K562 (cell line): ENCODE results near the gene UBE2N. TPM values are rescaled to one million over a fixed set of nuclear protein-coding genes. Genes with fewer than 3 reads are reported as not detected.

Source experiments
- ATAC-seq: fragments of 200-7000 bp; cut with Tn5 transposase; 3 replicates; pipeline ENCODE4 v1.9.1; 2020; ENCODE audit warnings: moderate library complexity
- BruUV-seq: library from RNA; stranded (reverse); fragments of 400-500 nt; replicated peaks from 2 replicates; lab custom pipeline; 2021; lab: Mats Ljungman, UMichigan
- CTCF ChIA-PET: fragments of 300-600 bp; formaldehyde crosslinking; extraction: SDS; loops from one replicate; lab custom pipeline; 2021; ENCODE audit warnings: low intra/inter-chr PET ratio; lab: Yijun Ruan, JAX
- POLR2A ChIA-PET: fragments of 300-600, 350-650 bp; sonication (Branson Sonifier 250); formaldehyde crosslinking; extraction: SDS; loops from one replicate; lab custom pipeline; 2021; ENCODE audit warnings: antibody characterized with exemption, inconsistent platforms; lab: Yijun Ruan, JAX
- DNase-seq, 4 experiments: peaks; one replicate each; pipeline versions ENCODE4 v3.0.0 to v3.0.0-alpha.2; 2011 to 2018; ENCODE audit warnings: low spot score in 3 of 4, mixed read lengths in 3 of 4; ENCODE audit errors: extremely low read depth in 1 of 4
- FAIRE-seq: peaks from 2 replicates; lab custom pipeline; 2011; peaks lifted over from hg19 to GRCh38; lab: Jason Lieb, UNC
- H2AFZ ChIP-seq: 2 replicates; pipeline ENCODE4 v1.6.0; 2011; ENCODE audit warnings: low read depth, low read length, control low read depth, inconsistent platforms
- H3K27ac ChIP-seq: fragments of 200-600 bp; 3 replicates; pipeline ENCODE4 v1.8.0; 2011; ENCODE audit warnings: low read depth, mild to moderate bottlenecking, control low read depth, inconsistent platforms, low read length, moderate library complexity, mixed read lengths; ENCODE audit errors: extremely low read depth
- H3K27me3 ChIP-seq, 2 experiments: fragments of 300-600 bp in 1 of 2; 2 replicates in 1 of 2; 3 replicates in 1 of 2; pipeline versions ENCODE4 v1.6.0 to v1.8.0; 2011; ENCODE audit warnings: inconsistent platforms in 2 of 2, low read length in 2 of 2, mild to moderate bottlenecking in 1 of 2, mixed read lengths in 1 of 2, moderate library complexity in 1 of 2; ENCODE audit not compliant: control insufficient read depth in 2 of 2, insufficient read depth in 2 of 2
- H3K36me3 ChIP-seq: fragments of 300-600 bp; 3 replicates; pipeline ENCODE4 v1.8.0; 2011; ENCODE audit warnings: mild to moderate bottlenecking, low read length, inconsistent platforms; ENCODE audit not compliant: control insufficient read depth, insufficient read depth
- H3K4me1 ChIP-seq, 2 experiments: fragments of 200-600 bp in 1 of 2; replicated peaks in 1 of 2; 2 replicates in 1 of 2; 3 replicates in 1 of 2; pipeline versions ENCODE4 v1.5.1 to v1.8.0; 2011; ENCODE audit warnings: inconsistent platforms in 2 of 2, low read length in 2 of 2, mild to moderate bottlenecking in 1 of 2, mixed read lengths in 1 of 2, moderate library complexity in 1 of 2; ENCODE audit not compliant: control insufficient read depth in 2 of 2, insufficient read depth in 2 of 2
- H3K4me2 ChIP-seq: 2 replicates; pipeline ENCODE4 v1.6.1; 2011; ENCODE audit warnings: low read length, control low read depth, inconsistent platforms, mixed read lengths; ENCODE audit not compliant: insufficient read depth
- H3K4me3 ChIP-seq: fragments of 200-600 bp; sonication (generic), shearing (Covaris generic); 2 replicates; pipeline ENCODE4 v1.5.1; 2016; ENCODE audit warnings: control low read depth, inconsistent platforms
- H3K79me2 ChIP-seq: fragments of 200-600 bp; 3 replicates; pipeline ENCODE4 v1.8.0; 2011; ENCODE audit warnings: low read length, inconsistent platforms; ENCODE audit not compliant: control insufficient read depth, insufficient read depth
- H3K9ac ChIP-seq, 2 experiments: 2 replicates each; pipeline versions ENCODE4 v1.6.0 to v1.6.1; 2011; ENCODE audit warnings: low read depth in 2 of 2, low read length in 2 of 2, control low read depth in 1 of 2, inconsistent platforms in 1 of 2, mild to moderate bottlenecking in 1 of 2, mixed read lengths in 1 of 2; ENCODE audit not compliant: insufficient read depth in 1 of 2
- H3K9me1 ChIP-seq: one replicate; pipeline ENCODE4 v1.6.0; 2011; ENCODE audit warnings: inconsistent platforms, mild to moderate bottlenecking, low read length, moderate library complexity; ENCODE audit not compliant: control insufficient read depth, insufficient read depth
- H3K9me3 ChIP-seq: replicated peaks from 2 replicates; pipeline ENCODE4 v1.5.1; 2011; ENCODE audit warnings: low read depth, low read length, inconsistent platforms; ENCODE audit not compliant: control insufficient read depth, insufficient read depth
- H4K20me1 ChIP-seq: replicated peaks from 2 replicates; pipeline ENCODE4 v1.6.1; 2011; ENCODE audit warnings: low read length, inconsistent platforms, mixed read lengths; ENCODE audit not compliant: control insufficient read depth, insufficient read depth
- CAMTA2 ChIP-seq: fragments of 250-450 bp; sonication (Bioruptor Pico); conservative IDR thresholded peaks from 2 replicates; pipeline ENCODE4 v1.5.1; 2022
- CREB5 ChIP-seq: fragments of 250-450 bp; sonication (Bioruptor Pico); IDR thresholded peaks from 2 replicates; pipeline ENCODE4 v1.5.0; 2020; ENCODE audit warnings: mild to moderate bottlenecking
- FOXJ3 ChIP-seq: sonication (generic); formaldehyde crosslinking; IDR thresholded peaks from 2 replicates; pipeline ENCODE4 v1.4.0; 2020; ENCODE audit warnings: mild to moderate bottlenecking, missing genetic modification reagents
- KDM4B ChIP-seq, 2 experiments: fragments of 450-650 bp in 1 of 2; sonication (generic) in 1 of 2; IDR thresholded peaks; 2 replicates each; pipeline ENCODE4 v1.6.1; 2016 to 2017; ENCODE audit warnings: borderline replicate concordance in 2 of 2, antibody characterized with exemption in 1 of 2, low read depth in 1 of 2, mild to moderate bottlenecking in 1 of 2
- MCM2 ChIP-seq: fragments of 450-650 bp; IDR thresholded peaks from 2 replicates; pipeline ENCODE4 v1.6.1; 2017; ENCODE audit warnings: low read depth, mild to moderate bottlenecking
- SMAD1 ChIP-seq: fragments of 150-350 bp; IDR thresholded peaks from 2 replicates; pipeline ENCODE4 v1.6.1; 2014; ENCODE audit warnings: low read length, low read depth; ENCODE audit not compliant: partially characterized antibody
- ZNF232 ChIP-seq: sonication (generic); formaldehyde crosslinking; IDR thresholded peaks from 2 replicates; pipeline ENCODE4 v1.8.0; 2022; ENCODE audit warnings: mild to moderate bottlenecking, missing genetic modification reagents
- ZNF311 ChIP-seq: fragments of 250-450 bp; sonication (Bioruptor Pico); IDR thresholded peaks from 2 replicates; pipeline ENCODE4 v1.4.0; 2020; ENCODE audit warnings: mild to moderate bottlenecking, moderate library complexity
- WGBS: fragments of 100-300 bp; shearing (Covaris generic); methylation state at CpG from one replicate; pipeline ENCODE4 v1.1.6; 2016; ENCODE audit warnings: low coverage, mixed read lengths; ENCODE audit not compliant: insufficient coverage; ENCODE audit errors: missing lambda C conversion rate; 5-methylcytosine and 5-hydroxymethylcytosine counted together
- in situ Hi-C: fragments of 300-500 bp; cut with MboI; formaldehyde crosslinking; loops from 4 replicates; pipeline ENCODE4 v1.15.0; 2018; ENCODE audit warnings: inconsistent platforms, mixed read lengths
- intact Hi-C: fragments of 100-400 bp; cut with micrococcal nuclease; formaldehyde crosslinking; loops from 2 replicates; pipeline ENCODE4 v1.14.2; 2022
- polyA plus RNA-seq, 8 experiments: library from polyadenylated mRNA; depleted of rRNA in 4 of 8; stranded (reverse) in 5 of 8; unstranded in 3 of 8; fragments of >200 nt; fragmentation: Nextera tagmentation in 2 of 8; fragmentation: Illumina TruSeq in 1 of 8; extraction: Ambion mirVana in 2 of 8; extraction: Trizol in 1 of 8; gene quantifications; 2 replicates each; pipeline versions ENCODE4 v1.2.1 to v1.2.3, GENCODE V29; 2011 to 2014; ENCODE audit warnings: inconsistent platforms in 1 of 8, missing spikeins in 1 of 8
- total RNA-seq, 7 experiments: library from RNA; depleted of rRNA in 6 of 7; stranded (reverse); fragments of >200 nt in 6 of 7; fragmentation: Illumina TruSeq in 2 of 7; extraction: Trizol in 2 of 7; gene quantifications; 2 replicates each; pipeline versions ENCODE4 v1.2.1 to v1.2.3, GENCODE V29; 2011 to 2021; ENCODE audit warnings: low replicate concordance in 1 of 7

The UBE2N gene
- total and polyA plus RNA-seq, 9 of the 15 experiments (the other 6 are each of a cell fraction or from before 2014, with no cell fraction given) = 189 to 826 (median 260) TPM

DNA sequence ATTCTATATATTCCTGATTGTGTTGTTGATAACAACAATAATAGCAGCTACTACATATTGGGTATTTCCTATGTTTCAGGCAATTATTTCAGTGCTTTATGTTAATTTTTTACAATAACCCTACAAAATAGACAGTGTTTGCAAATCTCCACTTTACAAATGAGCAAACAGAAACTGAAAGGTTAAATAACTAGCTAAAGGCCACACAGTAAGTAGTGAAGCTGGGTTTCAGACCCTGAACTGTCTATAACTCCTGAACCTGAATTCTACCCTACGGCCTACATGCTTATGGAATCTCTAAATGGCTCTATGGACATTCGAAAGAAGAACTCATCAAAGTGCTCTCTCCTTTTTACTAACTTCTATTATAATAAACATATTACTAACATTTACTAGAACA lies 83.7 kb downstream of the UBE2N start:
- no peak overlapping the region for H2AFZ ChIP-seq
- no peaks in the 10 kb centered on the region for H3K36me3 ChIP-seq
- in situ Hi-C loops = no loop called here
- FAIRE-seq = no peak
- peak in 1 of 4 experiments; percentile 2 for DNase-seq
- H3K4me3 ChIP-seq = no peak overlapping the region
- TF ChIP-seq FOXJ3 (CRISPR knock-in tag) (no peak), ZNF311 (CRISPR knock-in tag) (no peak), SMAD1 (no peak), MCM2 (no peak), KDM4B (IDR thresholded peaks at IDR 0.05; ENCODE audit: borderline replicate concordance in 2 of 2, low read depth in 1 of 2) (no peak)
- H3K9me3 ChIP-seq = no peaks in the 10 kb centered on the region
- H3K27me3 ChIP-seq = no peaks in the 10 kb centered on the region
- H3K4me1 ChIP-seq = peaks cover 0 to 5% of the 10 kb centered on the region in 2 experiments; a peak in 3 of 5 replicates
- H3K9me1 ChIP-seq = no peaks in the 10 kb centered on the region
- H3K4me2 ChIP-seq = no peak overlapping the region
- 87% methylated on average over 2 of the region's 2 CpGs for WGBS
- no peaks in the 10 kb centered on the region for H3K79me2 ChIP-seq
- no peak overlapping the region for H3K9ac ChIP-seq
- BruUV-seq = no TSS peak
- no peak overlapping the region for H3K27ac ChIP-seq
- ChIA-PET POLR2A (interaction anchor here (0.5 to 1.3 kb wide), 3 partner anchors 23 to 532 kb away, joined by 3 to 5 read pairs (median 3); no protein-coding TSS in a partner anchor), CTCF (interaction anchor here (0.6 kb wide), 1 partner anchor 16 kb away, joined by 4 read pairs; no protein-coding TSS in a partner anchor)
- H4K20me1 ChIP-seq = no peaks in the 10 kb centered on the region
- intact Hi-C loops = no loop called here
- ATAC-seq = no peak

GRCh38 chr12:93356214-93356613 lies 85.5 kb downstream of the UBE2N start:
- Histone ChIP-seq H3K36me3 (no peaks in the 10 kb centered on the region), H3K4me2 (no peak overlapping the region), H3K4me3 (no peak overlapping the region), H2AFZ (peak overlapping the region; percentile 84), H3K27ac (peak overlapping the region; percentile 30; the same call in 2 of the 3 replicates), H3K4me1 (peaks cover 0 to 5% of the 10 kb centered on the region in 2 experiments; a peak in 2 of 5 replicates), H3K9me3 (no peaks in the 10 kb centered on the region), H3K9ac (0 out of 4 replicates have a peak overlapping the region, but pooled peaks of 1 of the 2 experiments have one; percentile 6), H4K20me1 (no peaks in the 10 kb centered on the region), H3K9me1 (no peaks in the 10 kb centered on the region), H3K27me3 (no peaks in the 10 kb centered on the region), H3K79me2 (no peaks in the 10 kb centered on the region)
- FAIRE-seq = peak; percentile 84
- ChIA-PET CTCF (no interaction called here), POLR2A (interaction anchor here (0.6 kb wide), 1 partner anchor 10 kb away, joined by 4 read pairs; no protein-coding TSS in a partner anchor)
- WGBS = 18% methylated on average over 8 of the region's 8 CpGs
- peak; percentile 28 to 75 (median 42) for DNase-seq
- BruUV-seq = no TSS peak
- in situ Hi-C loops (no loop called here), intact Hi-C loops (no loop called here)
- ATAC-seq = peak; percentile 95
- TF ChIP-seq ZNF232 (CRISPR knock-in tag) (no peak), CREB5 (CRISPR knock-in tag) (no peak), CAMTA2 (CRISPR knock-in tag) (no peak)
